Measurements from ENCODE around the gene C12orf42. TPM values are rescaled to one million over a fixed set of nuclear protein-coding genes. Genes with fewer than 3 reads are reported as not detected.

The C12orf42 gene
- polyA plus RNA-seq, 3 donors: not detected

GRCh38 chr12:103310546-103311270 is 185.1 kb downstream of the C12orf42 start:
- H3K27ac ChIP-seq (ENCODE audit: low read depth, low read length): no peak overlapping the region
- 62 to 76% (median 73%) methylated on average over 5 of the region's 5 CpGs for WGBS, 3 donors

- H3K27ac ChIP-seq (ENCODE audit: low read depth, low read length): no peak overlapping the region
- WGBS, 3 donors: 55 to 78% (median 68%) methylated on average over 1 of the region's 1 CpG
These were observed 187.4 kb downstream of the C12orf42 start for GRCh38 chr12:103308396-103308795.

- 63 to 85% (median 85%) methylated on average over 2 of the region's 2 CpGs for WGBS, 3 donors
- H3K27ac ChIP-seq (ENCODE audit: low read depth, low read length): no peak overlapping the region
These were observed 192.3 kb downstream of the C12orf42 start for GRCh38 chr12:103303484-103303883.

GRCh38 chr12:103301642-103302591 is 193.9 kb downstream of the C12orf42 start:
- no peak overlapping the region for H3K27ac ChIP-seq (ENCODE audit: low read depth, low read length)
- WGBS, 3 donors: 12 to 19% (median 12%) methylated on average over 41 to 43 of the region's 43 CpGs

GRCh38 chr12:103288016-103288415 is 207.8 kb downstream of the C12orf42 start:
- H3K27ac ChIP-seq (ENCODE audit: low read depth, low read length): no peak overlapping the region
- 25 to 70% (median 68%) methylated on average over 3 of the region's 3 CpGs for WGBS, 3 donors

GRCh38 chr12:103282124-103282523 is 213.6 kb downstream of the C12orf42 start:
- H3K27ac ChIP-seq (ENCODE audit: low read depth, low read length): no peak overlapping the region
- 74 to 75% (median 74%) methylated on average over 2 of the region's 2 CpGs for WGBS, 3 donors

GRCh38 chr12:103279444-103279843 is 216.3 kb downstream of the C12orf42 start:
- H3K27ac ChIP-seq (ENCODE audit: low read depth, low read length): no peak overlapping the region
- 43 to 61% (median 44%) methylated on average over 2 of the region's 2 CpGs for WGBS, 3 donors

- no peak overlapping the region for H3K27ac ChIP-seq (ENCODE audit: low read depth, low read length)
- 47 to 79% (median 61%) methylated on average over 3 of the region's 3 CpGs for WGBS, 3 donors
These were observed 217.4 kb downstream of the C12orf42 start for GRCh38 chr12:103278329-103278728.

GRCh38 chr12:103273645-103274044 is 222.1 kb downstream of the C12orf42 start:
- H3K27ac ChIP-seq (ENCODE audit: low read depth, low read length): no peak overlapping the region
- WGBS, 3 donors: 46 to 74% (median 71%) methylated on average over 3 of the region's 3 CpGs

- H3K27ac ChIP-seq (ENCODE audit: low read depth, low read length): no peak overlapping the region
- WGBS, 3 donors: 79 to 89% (median 88%) methylated on average over 1 of the region's 1 CpG
These were observed 222.8 kb downstream of the C12orf42 start for GRCh38 chr12:103272949-103273348.

- no peak overlapping the region for H3K27ac ChIP-seq (ENCODE audit: low read depth, low read length)
These were observed 225.8 kb downstream of the C12orf42 start for GRCh38 chr12:103269946-103270345.

GRCh38 chr12:103268831-103269514 is 226.8 kb downstream of the C12orf42 start:
- no peak overlapping the region for H3K27ac ChIP-seq (ENCODE audit: low read depth, low read length)
- WGBS, 3 donors: 38 to 40% (median 40%) methylated on average over 5 of the region's 5 CpGs

GRCh38 chr12:103257763-103258162 is 238.0 kb downstream of the C12orf42 start:
- WGBS, 3 donors: 60 to 75% (median 67%) methylated on average over 2 of the region's 2 CpGs
- H3K27ac ChIP-seq (ENCODE audit: low read depth, low read length): no peak overlapping the region

Other genes with a start within 250 kb of the C12orf42 start
- gene STAB2, start 91.3 kb upstream of the C12orf42 start, polyA plus RNA-seq: under 1 TPM; 0.30 to 0.90 (median 0.55) TPM